Vagina (tissue), 2 donors: ENCODE data around the gene CALD1.

Source experiments
- CTCF ChIP-seq, 3 experiments: fragments of 450-650 bp in 2 of 3; fragments of 200-600 bp in 1 of 3; sonication (generic) in 1 of 3; IDR thresholded peaks; one replicate each; pipeline ENCODE4 v1.5.1; 2017 to 2019; ENCODE audit warnings: antibody characterized with exemption in 3 of 3, mild to moderate bottlenecking in 2 of 3, moderate library complexity in 2 of 3
- POLR2A ChIP-seq, 2 donors: fragments of 450-650 bp; IDR thresholded peaks; one replicate each; pipeline ENCODE4 v1.6.1; 2017; ENCODE audit warnings: antibody characterized with exemption in 2 of 2, mild to moderate bottlenecking in 2 of 2, moderate library complexity in 2 of 2

GRCh38 chr7:134870781-134871180 is 91.3 kb downstream of the CALD1 start:
- TF ChIP-seq CTCF (IDR thresholded peaks at IDR 0.05) (no peak), POLR2A (IDR thresholded peaks at IDR 0.05) (no peak)
